ENCODE results near the gene ROR2. TPM values are rescaled to one million over a fixed set of nuclear protein-coding genes. Genes with fewer than 3 reads are reported as not detected.
"Not testable (repeated sequence)": the region's sequence is repeated elsewhere in the genome, so short reads cannot be mapped to it uniquely, and the experiment has no call there.

ROR2 gene
- total and polyA plus RNA-seq, 2 of the 8 experiments (the other 6 are each of a cell fraction or from before 2014, with no cell fraction given), result 2.7 to 4.3 TPM

DNA sequence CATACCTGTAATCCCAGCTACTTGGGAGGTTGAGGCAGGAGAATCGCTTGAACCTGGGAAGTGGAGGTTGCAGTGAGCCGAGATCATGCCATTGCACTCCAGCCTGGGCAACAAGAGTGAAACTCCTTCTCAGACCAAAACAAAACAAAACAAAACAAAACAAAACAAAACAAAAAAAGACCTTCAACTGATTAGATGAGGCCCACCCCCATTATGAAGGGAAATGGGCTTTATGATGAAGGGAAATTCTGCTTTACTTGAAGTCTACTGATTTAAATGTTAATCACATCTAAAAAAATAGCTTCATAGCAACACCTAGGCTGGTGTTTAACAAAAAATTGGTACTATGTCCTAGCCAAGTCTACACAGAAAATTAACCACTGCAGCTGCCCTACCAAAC, 25.2 kb upstream of the ROR2 start:
- FAIRE-seq; H3K56ac ChIP-seq (replicated peaks; ENCODE audit: insufficient read length, low read depth, low read length); POLR2A ChIA-PET (ENCODE audit: partially characterized antibody); H2AFZ ChIP-seq (ENCODE audit: low read length); H3K23ac ChIP-seq (ENCODE audit: insufficient read length); H2BK20ac ChIP-seq (ENCODE audit: low read length); H3K23me2 ChIP-seq (ENCODE audit: low read depth, low read length); H2AK5ac ChIP-seq (ENCODE audit: low read depth, low read length); H3K9me3 ChIP-seq (ENCODE audit: insufficient read depth in 2 of 2, low read depth in 1 of 2, low read length in 1 of 2); H3K36me3 ChIP-seq (ENCODE audit: control insufficient read depth in 2 of 4, insufficient read depth in 4 of 4, low read length in 3 of 4); H3K79me2 ChIP-seq (ENCODE audit: control insufficient read depth in 1 of 2, insufficient read depth in 2 of 2, low read length in 2 of 2); H3K4me1 ChIP-seq (replicated peaks in 1 of 4; ENCODE audit: control insufficient read depth in 3 of 4, insufficient read depth in 4 of 4, low read length in 3 of 4); H2BK5ac ChIP-seq (ENCODE audit: low read depth, low read length); H3K18ac ChIP-seq (ENCODE audit: extremely low read depth, low read length); H3K27me3 ChIP-seq (replicated peaks in 1 of 4; ENCODE audit: control insufficient read depth in 3 of 4, extremely low read depth in 1 of 4, insufficient read depth in 3 of 4, low read length in 3 of 4); H4K91ac ChIP-seq (replicated peaks; ENCODE audit: insufficient read length, low read length); H3K27ac ChIP-seq (ENCODE audit: low read depth, low read length); H2BK12ac ChIP-seq (ENCODE audit: low read depth, low read length); H2BK120ac ChIP-seq (replicated peaks; ENCODE audit: low read depth, low read length); H4K20me1 ChIP-seq (replicated peaks in 1 of 2; ENCODE audit: control insufficient read depth in 1 of 2, insufficient read depth in 2 of 2, low read length in 2 of 2); H4K5ac ChIP-seq (ENCODE audit: insufficient read length, low read depth, low read length); H3K79me1 ChIP-seq (ENCODE audit: low read depth, low read length); H3K4me3 ChIP-seq (ENCODE audit: extremely low read depth in 1 of 4, insufficient read depth in 2 of 4, low read depth in 3 of 4, low read length in 4 of 4); H3K4me2 ChIP-seq (ENCODE audit: insufficient read depth in 1 of 2, low read depth in 2 of 2, low read length in 2 of 2); H2BK15ac ChIP-seq (ENCODE audit: low read length); H3K9ac ChIP-seq (replicated peaks in 1 of 4; ENCODE audit: extremely low read depth in 1 of 4, low read depth in 3 of 4, low read length in 3 of 4); H4K8ac ChIP-seq (ENCODE audit: extremely low read depth, insufficient read depth, low read length); H3K14ac ChIP-seq (ENCODE audit: insufficient read length); H3K4ac ChIP-seq (replicated peaks; ENCODE audit: insufficient read length, low read depth, low read length); DNase-seq (ENCODE audit: low read depth in 1 of 2, low spot score in 2 of 2): not testable (repeated sequence)
- 90% methylated on average over 2 of the region's 2 CpGs; no CpG with 5 or more reads in 1 of the 2 experiments for WGBS, 2 experiments (ENCODE audit: extremely low coverage in 1 of 2, insufficient coverage in 1 of 2, insufficient read length in 1 of 2, insufficient replicate concordance in 2 of 2, low coverage in 1 of 2, low lambda C conversion rate in 2 of 2, missing lambda C conversion rate in 1 of 2)
- CTCF ChIA-PET (ENCODE audit: partially characterized antibody), result interaction anchor here (1.0 to 15.3 kb wide), 2 partner anchors 20 to 217 kb away, joined by 3 to 180 read pairs; partner anchors contain the start of gene ROR2

Data from H1 (cell line).